GM19463 (cell line): Measurements from ENCODE around the gene PALB2.

Experiments used
- ATAC-seq: cut with Tn5 transposase; IDR thresholded peaks from one replicate; pipeline ENCODE4 v1.9.1; 2021; ENCODE audit warnings: mild to moderate bottlenecking, moderate library complexity; ENCODE audit not compliant: unreplicated experiment

Gene PALB2

GRCh38 chr16:23556881-23557778 is 84.0 kb downstream of the PALB2 start, which contains the start of the genes EARS2 and UBFD1:
EARS2 (minus strand) TSS chr16:23557350; CDS start chr16:23557343, 7 bp downstream.
UBFD1 (plus strand) TSS chr16:23557727; CDS start chr16:23557743, 16 bp downstream.
- ATAC-seq = peak; percentile 87

GRCh38 chr16:23554536-23554935 is 86.6 kb downstream of the PALB2 start:
- ATAC-seq = no peak
